MM.1S (cell line): ENCODE results near the gene EPS8L2.

ENCODE experiments used
- DNase-seq: peaks from one replicate; pipeline ENCODE4 v3.0.0-alpha.2; 2015
- H2AFZ ChIP-seq: fragments of 300-600 bp; sonication (generic); 2 replicates; pipeline ENCODE4 v1.6.0; 2016; ENCODE audit warnings: antibody characterized with exemption, low read length
- H3F3A ChIP-seq: fragments of 300-600 bp; sonication (generic); 2 replicates; pipeline ENCODE4 v1.6.1; 2016; ENCODE audit warnings: mild to moderate bottlenecking, antibody characterized with exemption, low read length, moderate library complexity, mixed read lengths; ENCODE audit not compliant: insufficient read depth
- H3K27ac ChIP-seq: fragments of 300-600 bp; sonication (generic); 2 replicates; pipeline ENCODE4 v1.5.1; 2016; ENCODE audit warnings: mild to moderate bottlenecking, low read length
- H3K27me3 ChIP-seq: fragments of 300-600 bp; sonication (generic); replicated peaks from 2 replicates; pipeline ENCODE4 v1.6.0; 2016; ENCODE audit warnings: low read length; ENCODE audit not compliant: insufficient read depth
- H3K36me3 ChIP-seq: fragments of 300-600 bp; sonication (generic); replicated peaks from 2 replicates; pipeline ENCODE4 v1.6.1; 2016; ENCODE audit warnings: mild to moderate bottlenecking, low read length, mixed read lengths; ENCODE audit not compliant: insufficient read depth
- H3K4me1 ChIP-seq: fragments of 300-600 bp; sonication (generic); 2 replicates; pipeline ENCODE4 v1.6.1; 2016; ENCODE audit warnings: low read length, mixed read lengths
- H3K4me2 ChIP-seq: fragments of 300-600 bp; sonication (generic); 2 replicates; pipeline ENCODE4 v1.6.0; 2016; ENCODE audit warnings: low read depth, low read length
- H3K4me3 ChIP-seq: fragments of 300-600 bp; sonication (generic); 2 replicates; pipeline ENCODE4 v1.5.1; 2016; ENCODE audit warnings: low read length, mixed read lengths
- H3K79me2 ChIP-seq: fragments of 300-600 bp; sonication (generic); 2 replicates; pipeline ENCODE4 v1.6.1; 2016; ENCODE audit warnings: mixed run types, low read length, mixed read lengths
- H3K9ac ChIP-seq: fragments of 300-600 bp; sonication (generic); 2 replicates; pipeline ENCODE4 v1.6.1; 2016; ENCODE audit warnings: low read length, mixed read lengths
- H3K9me2 ChIP-seq: fragments of 300-600 bp; sonication (generic); replicated peaks from 2 replicates; pipeline ENCODE4 v1.6.1; 2016; ENCODE audit warnings: mild to moderate bottlenecking, low read length, mixed read lengths; ENCODE audit not compliant: insufficient read depth
- H3K9me3 ChIP-seq: fragments of 300-600 bp; sonication (generic); replicated peaks from 2 replicates; pipeline ENCODE4 v1.6.1; 2016; ENCODE audit warnings: mild to moderate bottlenecking, low read length, mixed read lengths; ENCODE audit not compliant: insufficient read depth
- H4K20me1 ChIP-seq: fragments of 300-600 bp; sonication (generic); 2 replicates; pipeline ENCODE4 v1.6.1; 2016; ENCODE audit warnings: mild to moderate bottlenecking, low read length, moderate library complexity, mixed read lengths; ENCODE audit not compliant: insufficient read depth
- CTCF ChIP-seq: fragments of 300-600 bp; sonication (generic); IDR thresholded peaks from 2 replicates; pipeline ENCODE4 v1.5.1; 2016; ENCODE audit warnings: antibody characterized with exemption, low read length, mixed read lengths
- EZH2 ChIP-seq: fragments of 300-600 bp; sonication (generic); optimal IDR thresholded peaks from 2 replicates; pipeline ENCODE3; 2017; ENCODE audit warnings: low read depth, mild to moderate bottlenecking, antibody characterized with exemption, low read length, mixed read lengths
- EZH2phosphoT487 ChIP-seq: fragments of 300-600 bp; sonication (generic); IDR thresholded peaks from 2 replicates; pipeline ENCODE4 v1.6.1; 2018; ENCODE audit warnings: antibody characterized with exemption, low read length

The EPS8L2 gene

GRCh38 chr11:678297-678696, 27.7 kb upstream of the EPS8L2 start:
- H3K4me1 ChIP-seq, result no peaks in the 10 kb centered on the region
- no peak overlapping the region for H3K4me2 ChIP-seq
- H3K9ac ChIP-seq, result no peak overlapping the region
- no peaks in the 10 kb centered on the region for H3K9me2 ChIP-seq
- H3K36me3 ChIP-seq, result no peaks in the 10 kb centered on the region; the same call in 1 of the 2 replicates
- H3K79me2 ChIP-seq, result no peaks in the 10 kb centered on the region
- no peak overlapping the region for H3K4me3 ChIP-seq
- TF ChIP-seq EZH2phosphoT487, result no peak
- TF ChIP-seq EZH2, result no peak
- TF ChIP-seq CTCF, result no peak
- H3K27ac ChIP-seq, result no peak overlapping the region
- no peak overlapping the region for H2AFZ ChIP-seq
- no peak for DNase-seq
- no peaks in the 10 kb centered on the region for H3K27me3 ChIP-seq
- H3F3A ChIP-seq, result no peaks in the 10 kb centered on the region
- H4K20me1 ChIP-seq, result no peaks in the 10 kb centered on the region
- no peaks in the 10 kb centered on the region for H3K9me3 ChIP-seq

- H3K9me2 ChIP-seq, result no peaks in the 10 kb centered on the region
- no peak overlapping the region for H3K4me2 ChIP-seq
- no peaks in the 10 kb centered on the region for H3K27me3 ChIP-seq
- peaks cover 5% of the 10 kb centered on the region for H3K36me3 ChIP-seq
- H4K20me1 ChIP-seq, result no peaks in the 10 kb centered on the region
- no peaks in the 10 kb centered on the region for H3K4me1 ChIP-seq
- no peaks in the 10 kb centered on the region for H3K79me2 ChIP-seq
- H3F3A ChIP-seq, result no peaks in the 10 kb centered on the region
- TF ChIP-seq EZH2phosphoT487, result no peak
- TF ChIP-seq CTCF, result no peak
- no peak for TF ChIP-seq EZH2
- no peak overlapping the region for H2AFZ ChIP-seq
- H3K9ac ChIP-seq, result no peak overlapping the region
- H3K4me3 ChIP-seq, result no peak overlapping the region
- no peak overlapping the region for H3K27ac ChIP-seq
- no peak for DNase-seq
- no peaks in the 10 kb centered on the region for H3K9me3 ChIP-seq
Observed at GRCh38 chr11:679271-680207, 26.5 kb upstream of the EPS8L2 start.

- no peaks in the 10 kb centered on the region for H3K9me3 ChIP-seq
- H3K36me3 ChIP-seq, result peaks cover 5% of the 10 kb centered on the region
- no peak overlapping the region for H2AFZ ChIP-seq
- H3K4me1 ChIP-seq, result no peaks in the 10 kb centered on the region
- H3K9me2 ChIP-seq, result no peaks in the 10 kb centered on the region
- no peaks in the 10 kb centered on the region for H3K27me3 ChIP-seq
- H3K27ac ChIP-seq, result no peak overlapping the region
- H3K9ac ChIP-seq, result no peak overlapping the region
- no peaks in the 10 kb centered on the region for H3F3A ChIP-seq
- H4K20me1 ChIP-seq, result no peaks in the 10 kb centered on the region
- no peak overlapping the region for H3K4me3 ChIP-seq
- no peak for DNase-seq
- no peaks in the 10 kb centered on the region for H3K79me2 ChIP-seq
- TF ChIP-seq EZH2, result no peak
- no peak for TF ChIP-seq CTCF
- no peak for TF ChIP-seq EZH2phosphoT487
- no peak overlapping the region for H3K4me2 ChIP-seq
Observed at GRCh38 chr11:680476-680875, 25.6 kb upstream of the EPS8L2 start.
